ENCODE measurements around the gene GPR132. TPM values are rescaled to one million over a fixed set of nuclear protein-coding genes. Genes with fewer than 3 reads are reported as not detected.

The GPR132 gene
- total and polyA plus RNA-seq, 2 of the 13 experiments (the other 11 are each of a cell fraction or from before 2014, with no cell fraction given) = not detected

GRCh38 chr14:105075379-105076295 is 10.4 kb upstream of the GPR132 start:
- H3K9ac ChIP-seq (ENCODE audit: insufficient read depth, low read depth, low read length) = no peak overlapping the region
- ChIA-PET CTCF (ENCODE audit: low intra/inter-chr PET ratio, low total read pairs) (no interaction called here), POLR2A (no interaction called here)
- H3K27me3 ChIP-seq (ENCODE audit: control insufficient read depth in 1 of 2, insufficient read depth in 2 of 2, low read length in 2 of 2) = peaks cover 10 to 63% of the 10 kb centered on the region in 2 experiments; a peak in 4 of 5 replicates
- no peak overlapping the region for H3K4me3 ChIP-seq (replicated peaks in 1 of 3; ENCODE audit: insufficient read depth in 1 of 3, low read depth in 2 of 3, low read length in 3 of 3)
- no peak for DNase-seq (ENCODE audit: low spot score)
- H3K27ac ChIP-seq (ENCODE audit: extremely low read length, insufficient read depth, low read length) = no peak overlapping the region
- in situ Hi-C loops (cut with HindIII; ENCODE audit: extremely low pct_ligation_motif_present, low pct_unique_long_range_greater_than_20kb) (no loop called here), intact Hi-C loops (cut with micrococcal nuclease; ENCODE audit: unreplicated experiment) (no loop called here)
- no peak overlapping the region for H3K4me2 ChIP-seq (ENCODE audit: low read depth, low read length)
- no peaks in the 10 kb centered on the region for H3K79me2 ChIP-seq (ENCODE audit: insufficient read depth, low read length)
- no peaks in the 10 kb centered on the region for H3K9me3 ChIP-seq (ENCODE audit: low read length)
- no peak for FAIRE-seq
- H4K20me1 ChIP-seq (ENCODE audit: insufficient read depth, low read length) = no peaks in the 10 kb centered on the region
- 33% methylated on average over 8 of the region's 24 CpGs for WGBS (ENCODE audit: low lambda C conversion rate)
- ATAC-seq = no peak
- no peaks in the 10 kb centered on the region for H3K36me3 ChIP-seq (replicated peaks in 1 of 2; ENCODE audit: control insufficient read depth in 1 of 2, insufficient read depth in 2 of 2, low read length in 2 of 2)
- no peaks in the 10 kb centered on the region for H3K4me1 ChIP-seq (ENCODE audit: insufficient read depth, low read length)
- no peak for TF ChIP-seq SP5 (CRISPR knock-in tag; IDR thresholded peaks at IDR 0.05; ENCODE audit: borderline replicate concordance, low read depth)
- no peak for TF ChIP-seq REPIN1 (CRISPR knock-in tag; IDR thresholded peaks at IDR 0.05; ENCODE audit: borderline replicate concordance, low read depth)
- H2AFZ ChIP-seq (ENCODE audit: low read length) = no peak overlapping the region
- BruUV-seq (replicated peaks) = no TSS peak

GRCh38 chr14:105074601-105075053 is 9.4 kb upstream of the GPR132 start:
- Histone ChIP-seq H4K20me1 (ENCODE audit: insufficient read depth, low read length) (no peaks in the 10 kb centered on the region), H3K4me1 (ENCODE audit: insufficient read depth, low read length) (no peaks in the 10 kb centered on the region), H3K9me3 (ENCODE audit: low read length) (no peaks in the 10 kb centered on the region), H3K4me2 (ENCODE audit: low read depth, low read length) (no peak overlapping the region), H2AFZ (ENCODE audit: low read length) (no peak overlapping the region), H3K27me3 (ENCODE audit: control insufficient read depth in 1 of 2, insufficient read depth in 2 of 2, low read length in 2 of 2) (peaks cover 12 to 68% of the 10 kb centered on the region in 2 experiments; a peak in 4 of 5 replicates), H3K27ac (ENCODE audit: extremely low read length, insufficient read depth, low read length) (no peak overlapping the region), H3K79me2 (ENCODE audit: insufficient read depth, low read length) (no peaks in the 10 kb centered on the region), H3K36me3 (replicated peaks in 1 of 2; ENCODE audit: control insufficient read depth in 1 of 2, insufficient read depth in 2 of 2, low read length in 2 of 2) (no peaks in the 10 kb centered on the region), H3K4me3 (replicated peaks in 1 of 3; ENCODE audit: insufficient read depth in 1 of 3, low read depth in 2 of 3, low read length in 3 of 3) (no peak overlapping the region), H3K9ac (ENCODE audit: insufficient read depth, low read depth, low read length) (no peak overlapping the region)
- no peak for FAIRE-seq
- in situ Hi-C loops (cut with HindIII; ENCODE audit: extremely low pct_ligation_motif_present, low pct_unique_long_range_greater_than_20kb) (no loop called here), intact Hi-C loops (cut with micrococcal nuclease; ENCODE audit: unreplicated experiment) (no loop called here)
- ChIA-PET CTCF (ENCODE audit: low intra/inter-chr PET ratio, low total read pairs) (no interaction called here), POLR2A (no interaction called here)
- no peak for ATAC-seq
- BruUV-seq (replicated peaks) = no TSS peak
- WGBS (ENCODE audit: low lambda C conversion rate) = 3% methylated on average over 5 of the region's 15 CpGs
- DNase-seq (ENCODE audit: low spot score) = no peak
- TF ChIP-seq ZNF607 (CRISPR knock-in tag; IDR thresholded peaks at IDR 0.05; ENCODE audit: borderline replicate concordance) = no peak
- no peak for TF ChIP-seq CERS6 (CRISPR knock-in tag; IDR thresholded peaks at IDR 0.05)
- no peak for TF ChIP-seq MBNL3 (CRISPR knock-in tag; conservative IDR thresholded peaks at IDR 0.05)

Data from HepG2 (cell line).